Measurements from ENCODE around the gene PHC3. TPM values are rescaled to one million over a fixed set of nuclear protein-coding genes. Genes with fewer than 3 reads are reported as not detected.

Gene PHC3
- total RNA-seq, 4 donors from 2014 or later: 44.9 to 87.0 (median 69.7) TPM

DNA sequence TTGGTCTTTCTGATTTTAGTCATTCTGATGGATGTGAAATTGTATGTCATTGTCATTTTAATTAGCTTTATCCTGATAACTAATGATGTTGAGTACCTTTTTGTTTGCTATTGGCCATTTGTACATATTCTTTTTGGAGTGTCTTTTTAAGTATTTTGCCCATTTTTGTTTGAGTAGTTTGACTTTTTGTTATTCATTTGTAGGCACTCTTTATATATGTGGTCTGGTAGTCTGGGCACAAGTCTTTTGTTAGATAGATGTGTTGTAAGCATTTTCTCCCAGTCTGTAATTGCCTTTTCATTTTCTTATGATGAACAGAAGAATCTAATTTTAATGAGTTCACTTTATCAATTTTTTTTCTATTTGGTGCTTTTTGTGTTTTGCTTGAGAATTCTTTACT is 129.1 kb downstream of the PHC3 start:
- Histone ChIP-seq H3K9me3 (no peaks in the 10 kb centered on the region), H3K27me3 (no peaks in the 10 kb centered on the region), H3K4me1 (peaks cover 0 to 47% (median 15%) of the 10 kb centered on the region in 4 donors), H3K36me3 (no peaks in the 10 kb centered on the region), H3K27ac (no peak overlapping the region), H3K4me3 (no peak overlapping the region)
- intact Hi-C loops (cut with DNase I; ENCODE audit: low total_unique reads) (no loop called here), in situ Hi-C loops (cut with MboI; ENCODE audit: low pct_ligation_motif_present in 1 of 4, low pct_unique_long_range_greater_than_20kb in 1 of 4, low sequenced_read_pairs in 3 of 4) (no loop called here)
- no peak for DNase-seq
- TF ChIP-seq EP300 (IDR thresholded peaks at IDR 0.05; ENCODE audit: low read depth) (no peak), CTCF (IDR thresholded peaks at IDR 0.05) (no peak)

DNA sequence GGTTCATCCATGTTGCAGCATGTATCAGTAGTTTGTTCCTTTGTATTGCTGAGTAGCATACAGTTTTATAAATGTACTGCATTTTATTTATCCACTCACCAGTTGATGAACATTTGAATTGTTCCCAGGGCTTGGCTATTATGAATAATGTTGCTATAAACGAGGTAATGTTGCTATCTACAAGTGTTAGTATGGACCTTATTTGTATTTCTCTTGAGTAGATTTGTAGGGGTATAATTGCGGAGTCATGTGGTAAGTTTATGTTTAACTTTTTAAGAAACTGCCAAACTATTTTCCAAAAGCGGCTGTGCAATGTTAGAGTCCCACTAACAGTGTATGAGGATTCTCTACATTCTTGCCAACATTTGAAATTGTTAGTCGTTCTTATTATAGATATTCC is 130.8 kb downstream of the PHC3 start:
- no peak for DNase-seq
- Histone ChIP-seq H3K27ac (peak overlapping the region; percentile 77 to 88 (median 81)), H3K27me3 (no peaks in the 10 kb centered on the region), H3K4me3 (no peak overlapping the region), H3K4me1 (peaks cover 0 to 61% (median 27%) of the 10 kb centered on the region in 4 donors), H3K36me3 (no peaks in the 10 kb centered on the region), H3K9me3 (no peaks in the 10 kb centered on the region)
- TF ChIP-seq POLR2A (IDR thresholded peaks at IDR 0.05) (no peak), POLR2AphosphoS5 (IDR thresholded peaks at IDR 0.05) (no peak), CTCF (IDR thresholded peaks at IDR 0.05) (no peak), EP300 (IDR thresholded peaks at IDR 0.05; ENCODE audit: low read depth) (no peak)
- 33 to 44% methylated on average over 4 of the region's 4 CpGs for WGBS, 2 donors (ENCODE audit: low coverage in 1 of 2)
- intact Hi-C loops (cut with DNase I; ENCODE audit: low total_unique reads): no loop called here
- in situ Hi-C loops (cut with MboI; ENCODE audit: low pct_ligation_motif_present in 1 of 4, low pct_unique_long_range_greater_than_20kb in 1 of 4, low sequenced_read_pairs in 3 of 4): no loop called here

DNA sequence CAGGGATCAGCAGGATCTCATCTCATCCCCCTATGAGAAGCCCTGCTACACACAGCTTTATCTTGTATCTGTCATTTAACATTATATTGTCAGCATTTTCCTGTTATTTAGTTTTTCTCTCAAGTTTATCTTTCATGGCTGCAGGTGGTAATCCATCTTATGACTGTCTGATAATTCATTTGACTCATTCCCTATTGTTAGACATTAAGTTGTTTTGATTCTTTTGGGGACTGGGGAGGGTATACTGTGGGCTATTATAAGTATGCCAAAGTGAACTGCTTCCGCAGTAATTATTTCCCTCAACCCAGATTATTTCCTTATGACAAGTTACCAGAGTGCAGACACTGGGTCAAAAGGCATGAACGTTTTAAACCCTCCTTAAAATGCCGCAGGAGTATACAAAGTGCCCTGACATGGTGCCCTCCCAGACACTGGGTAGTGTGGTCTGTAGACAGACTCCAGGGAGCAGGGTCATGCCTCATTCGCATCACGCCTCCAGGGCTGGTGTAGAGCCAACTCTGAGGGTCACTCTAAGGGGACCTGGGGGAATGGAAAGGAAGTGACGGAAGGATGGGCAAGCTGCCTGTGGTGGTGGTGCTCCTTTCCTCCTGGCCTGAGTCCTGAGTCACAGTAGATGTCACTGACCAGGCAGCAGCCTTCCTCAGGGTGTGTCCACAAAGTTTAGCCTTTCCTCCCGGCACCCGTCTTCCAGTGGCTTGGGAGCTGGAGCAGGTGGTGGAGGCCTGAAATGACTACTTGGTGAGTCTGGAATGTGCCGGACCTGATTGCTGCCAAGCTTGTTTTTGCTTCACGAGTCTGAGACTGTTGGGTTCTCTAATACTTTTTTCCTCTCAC is 132.2 kb downstream of the PHC3 start:
- Histone ChIP-seq H3K27ac (peak overlapping the region; percentile 77 to 88 (median 81)), H3K36me3 (no peaks in the 10 kb centered on the region), H3K27me3 (no peaks in the 10 kb centered on the region), H3K4me3 (no peak overlapping the region), H3K9me3 (no peaks in the 10 kb centered on the region), H3K4me1 (peaks cover 0 to 73% (median 37%) of the 10 kb centered on the region in 4 donors)
- intact Hi-C loops (cut with DNase I; ENCODE audit: low total_unique reads): no loop called here
- no peak for TF ChIP-seq CTCF (IDR thresholded peaks at IDR 0.05)
- TF ChIP-seq POLR2AphosphoS5 (IDR thresholded peaks at IDR 0.05): peak in 1 of 3 donors; percentile 27
- 34 to 35% methylated on average over 5 to 10 of the region's 10 CpGs for WGBS, 2 donors (ENCODE audit: low coverage in 1 of 2)
- in situ Hi-C loops (cut with MboI; ENCODE audit: low pct_ligation_motif_present in 1 of 4, low pct_unique_long_range_greater_than_20kb in 1 of 4, low sequenced_read_pairs in 3 of 4): no loop called here
- DNase-seq: peak; percentile 69

GRCh38 chr3:170047133-170047404 is 134.5 kb downstream of the PHC3 start:
- no peaks in the 10 kb centered on the region for H3K9me3 ChIP-seq
- H3K4me1 ChIP-seq: peaks cover 0 to 73% (median 39%) of the 10 kb centered on the region in 4 donors
- 44 to 50% methylated on average over 1 to 3 of the region's 3 CpGs for WGBS, 2 donors (ENCODE audit: low coverage in 1 of 2)
- no peak overlapping the region for H3K4me3 ChIP-seq
- H3K36me3 ChIP-seq: no peaks in the 10 kb centered on the region
- TF ChIP-seq POLR2AphosphoS5 (IDR thresholded peaks at IDR 0.05) (no peak), POLR2A (IDR thresholded peaks at IDR 0.05) (no peak), EP300 (IDR thresholded peaks at IDR 0.05; ENCODE audit: low read depth) (no peak), CTCF (IDR thresholded peaks at IDR 0.05) (no peak)
- peak overlapping the region; percentile 78 to 88 (median 82) for H3K27ac ChIP-seq
- in situ Hi-C loops (cut with MboI; ENCODE audit: low pct_ligation_motif_present in 1 of 4, low pct_unique_long_range_greater_than_20kb in 1 of 4, low sequenced_read_pairs in 3 of 4) (no loop called here), intact Hi-C loops (cut with DNase I; ENCODE audit: low total_unique reads) (no loop called here)
- H3K27me3 ChIP-seq: no peaks in the 10 kb centered on the region
- DNase-seq: no peak
